ENCODE data around the gene TMEM86B. TPM values are rescaled to one million over a fixed set of nuclear protein-coding genes. Genes with fewer than 3 reads are reported as not detected.
A peak's percentile ranks its signal among the peaks of the same experiment; 100 is the strongest.

Gene TMEM86B
- total RNA-seq, 1 donor from 2014 or later: 5.8 TPM

DNA sequence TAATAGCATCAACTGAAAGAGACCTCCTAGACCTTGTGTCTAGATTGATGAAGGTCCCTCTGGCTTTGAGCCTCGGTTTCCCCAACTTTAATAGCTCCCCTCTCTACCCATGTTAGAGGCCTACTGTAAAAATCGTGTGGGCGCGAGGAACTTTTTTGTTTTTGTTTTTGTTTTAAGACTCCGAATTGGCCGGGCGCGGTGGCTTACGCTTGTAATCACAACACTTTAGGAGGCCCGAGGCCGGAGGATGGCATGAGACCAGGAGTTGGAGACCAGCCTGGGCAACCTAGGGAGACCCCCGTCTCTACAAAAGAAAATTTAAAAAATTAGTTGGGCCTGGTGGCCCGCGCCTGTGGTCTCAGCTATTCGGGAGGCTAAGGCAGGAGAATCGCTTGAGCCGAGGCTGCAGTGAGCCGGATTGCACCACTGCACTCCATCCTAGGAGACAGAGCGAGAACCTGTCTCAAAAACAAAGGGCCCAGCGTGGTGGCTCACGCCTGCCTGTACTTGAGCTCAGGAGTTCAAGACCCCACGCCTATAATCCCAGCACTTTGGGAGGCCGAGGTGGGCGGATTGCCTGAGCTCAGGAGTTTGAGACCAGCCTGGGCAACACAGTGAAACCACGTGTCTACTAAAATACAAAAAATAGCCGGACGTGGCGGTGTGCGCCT is 31.1 kb upstream of the TMEM86B start:
- peak; percentile 23 for DNase-seq (ENCODE audit: low read depth, low spot score)
- Mint-ChIP-seq H3K27ac (ENCODE audit: unreplicated experiment) (peak overlapping the region; percentile 98), H3K9me3 (no peaks in the 10 kb centered on the region), H3K27me3 (ENCODE audit: low read depth) (no peaks in the 10 kb centered on the region), H3K4me1 (peaks cover 43% of the 10 kb centered on the region), H3K4me3 (peak overlapping the region; percentile 89), H3K36me3 (ENCODE audit: low read depth) (peaks cover 5% of the 10 kb centered on the region)
- TF ChIP-seq, protein P1, sequence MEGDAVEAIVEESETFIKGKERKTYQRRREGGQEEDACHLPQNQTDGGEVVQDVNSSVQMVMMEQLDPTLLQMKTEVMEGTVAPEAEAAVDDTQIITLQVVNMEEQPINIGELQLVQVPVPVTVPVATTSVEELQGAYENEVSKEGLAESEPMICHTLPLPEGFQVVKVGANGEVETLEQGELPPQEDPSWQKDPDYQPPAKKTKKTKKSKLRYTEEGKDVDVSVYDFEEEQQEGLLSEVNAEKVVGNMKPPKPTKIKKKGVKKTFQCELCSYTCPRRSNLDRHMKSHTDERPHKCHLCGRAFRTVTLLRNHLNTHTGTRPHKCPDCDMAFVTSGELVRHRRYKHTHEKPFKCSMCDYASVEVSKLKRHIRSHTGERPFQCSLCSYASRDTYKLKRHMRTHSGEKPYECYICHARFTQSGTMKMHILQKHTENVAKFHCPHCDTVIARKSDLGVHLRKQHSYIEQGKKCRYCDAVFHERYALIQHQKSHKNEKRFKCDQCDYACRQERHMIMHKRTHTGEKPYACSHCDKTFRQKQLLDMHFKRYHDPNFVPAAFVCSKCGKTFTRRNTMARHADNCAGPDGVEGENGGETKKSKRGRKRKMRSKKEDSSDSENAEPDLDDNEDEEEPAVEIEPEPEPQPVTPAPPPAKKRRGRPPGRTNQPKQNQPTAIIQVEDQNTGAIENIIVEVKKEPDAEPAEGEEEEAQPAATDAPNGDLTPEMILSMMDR (conservative IDR thresholded peaks at IDR 0.05): no peak

DNA sequence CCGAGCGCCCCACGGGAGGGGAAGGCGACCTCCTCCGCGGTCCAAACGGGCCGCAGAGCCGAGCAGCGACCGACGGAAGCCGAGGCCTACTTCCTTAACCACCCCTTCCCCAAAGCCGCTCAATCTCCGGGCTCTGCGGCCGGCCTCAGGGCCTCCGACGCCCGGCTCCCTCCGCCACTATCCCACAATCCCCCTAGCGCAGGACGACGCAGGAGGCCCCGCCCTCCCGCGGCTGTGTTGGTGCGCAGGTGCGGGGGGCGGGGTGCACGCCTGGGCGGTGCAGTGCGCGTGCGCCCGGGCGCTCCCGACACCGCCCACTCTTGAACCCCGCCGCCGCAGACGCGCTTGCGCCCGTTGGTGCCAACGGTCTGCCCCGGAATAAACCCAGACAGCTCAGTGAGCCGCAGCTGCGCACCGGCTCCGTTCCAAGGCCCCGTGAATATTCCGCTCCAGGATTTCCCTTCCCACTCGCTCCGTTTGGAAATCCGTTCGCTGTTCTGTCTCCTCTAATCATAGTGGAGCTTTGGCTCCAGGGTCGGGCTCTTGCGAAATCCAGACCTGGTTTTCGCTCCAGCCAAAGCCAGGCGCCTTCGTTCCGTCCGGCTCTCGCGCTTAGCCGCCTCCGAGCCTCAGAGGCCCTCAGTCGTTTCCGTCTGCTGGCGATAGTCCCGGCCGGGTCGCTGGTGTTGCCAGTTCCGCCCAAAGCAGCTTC is 30.4 kb upstream of the TMEM86B start, which contains the start of gene PPP6R1:
PPP6R1 (minus strand) TSS at position 190 of the 712 bp plus-strand sequence. CDS start 11,914 bp downstream, outside the sequence.
- peak; percentile 99 for DNase-seq (ENCODE audit: low read depth, low spot score)
- TF ChIP-seq, protein P1 (conservative IDR thresholded peaks at IDR 0.05): no peak
- H3K9me3 Mint-ChIP-seq: no peaks in the 10 kb centered on the region
- H3K36me3 Mint-ChIP-seq (ENCODE audit: low read depth): peaks cover 5% of the 10 kb centered on the region
- H3K27ac Mint-ChIP-seq (ENCODE audit: unreplicated experiment): peak within 1 kb of the TSS; percentile 98
- H3K27me3 Mint-ChIP-seq (ENCODE audit: low read depth): no peaks in the 10 kb centered on the region
- peak within 1 kb of the TSS; percentile 98 for H3K4me3 Mint-ChIP-seq
- peaks cover 47% of the 10 kb centered on the region for H3K4me1 Mint-ChIP-seq

DNA sequence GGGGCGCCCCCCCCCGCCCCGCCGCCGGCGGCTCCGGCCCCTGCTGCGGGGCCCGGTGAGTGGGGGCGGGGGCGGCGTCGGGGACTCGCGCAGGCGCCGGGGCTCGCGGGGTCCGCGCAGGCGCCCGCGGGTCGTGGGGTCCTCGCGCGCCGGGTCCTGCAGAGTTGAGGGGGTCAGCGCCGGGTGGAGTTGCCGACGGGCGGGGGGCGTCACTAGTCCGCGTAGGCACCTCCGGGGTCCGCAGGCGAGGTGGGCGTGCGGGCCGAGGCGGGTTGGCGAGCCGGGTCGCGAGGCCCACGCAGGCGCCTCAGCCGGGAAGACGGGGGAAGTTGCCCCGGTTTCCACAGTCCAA is 29.9 kb upstream of the TMEM86B start:
- H3K27ac Mint-ChIP-seq (ENCODE audit: unreplicated experiment): no peak overlapping the region
- no peaks in the 10 kb centered on the region for H3K9me3 Mint-ChIP-seq
- H3K27me3 Mint-ChIP-seq (ENCODE audit: low read depth): no peaks in the 10 kb centered on the region
- peaks cover 5% of the 10 kb centered on the region for H3K36me3 Mint-ChIP-seq (ENCODE audit: low read depth)
- peaks cover 50% of the 10 kb centered on the region for H3K4me1 Mint-ChIP-seq
- TF ChIP-seq, protein P1 (conservative IDR thresholded peaks at IDR 0.05): no peak
- peak; percentile 22 for DNase-seq (ENCODE audit: low read depth, low spot score)
- peak overlapping the region; percentile 89 for H3K4me3 Mint-ChIP-seq

DNA sequence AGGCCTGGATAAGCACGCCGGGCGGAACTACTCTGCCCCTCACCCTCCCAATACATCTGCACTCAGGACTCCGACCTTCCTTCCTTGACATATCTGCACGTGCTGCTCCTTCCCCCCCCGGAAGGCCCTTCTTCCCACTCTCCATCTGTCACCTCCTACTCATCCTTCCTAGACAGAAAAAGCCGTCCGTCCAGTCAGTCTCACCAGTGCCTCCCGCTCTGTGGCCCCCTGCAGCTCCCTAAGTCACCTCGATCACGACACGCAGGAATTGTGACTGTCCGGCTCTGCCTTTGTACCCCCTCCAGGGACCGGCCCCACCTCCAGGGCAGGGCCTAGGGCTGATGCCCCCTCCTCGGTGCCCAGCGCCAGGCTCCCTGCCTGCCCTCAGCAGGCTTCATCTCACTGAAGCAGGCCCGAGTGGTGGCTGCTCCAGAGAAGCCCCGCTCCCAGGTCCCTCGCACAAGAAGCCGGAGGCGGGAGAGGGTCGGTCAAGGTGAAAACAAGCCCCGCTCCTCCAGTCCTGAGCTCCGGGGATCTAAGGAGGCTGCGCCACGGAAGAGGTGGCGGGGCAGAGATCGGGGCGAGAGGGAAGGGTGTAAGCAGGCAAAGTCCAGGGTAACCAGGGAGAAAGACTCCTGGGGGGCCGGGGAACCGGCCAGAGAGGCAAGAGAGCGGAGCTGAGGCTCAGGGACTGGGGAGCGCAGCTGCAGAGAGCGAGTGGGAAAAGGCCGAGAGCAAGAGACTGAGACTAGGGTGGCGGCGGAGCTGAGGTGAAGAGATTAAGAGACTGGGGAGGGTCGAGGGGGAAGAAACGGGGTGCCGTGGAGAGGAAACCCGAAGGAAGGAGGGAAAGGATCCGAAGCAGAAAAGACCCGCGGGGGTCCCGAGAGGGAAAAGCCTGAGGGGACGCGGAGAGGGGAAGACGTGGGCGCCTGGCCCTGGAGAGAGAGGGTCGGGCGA is 29.2 kb upstream of the TMEM86B start:
- peaks cover 50% of the 10 kb centered on the region for H3K4me1 Mint-ChIP-seq
- peaks cover 5% of the 10 kb centered on the region for H3K36me3 Mint-ChIP-seq (ENCODE audit: low read depth)
- TF ChIP-seq, protein P1 (conservative IDR thresholded peaks at IDR 0.05): no peak

More for the DNA sequence above, 29.2 kb upstream of the TMEM86B start:
- H3K9me3 Mint-ChIP-seq: no peaks in the 10 kb centered on the region
- peak overlapping the region; percentile 92 for H3K27ac Mint-ChIP-seq (ENCODE audit: unreplicated experiment)
- no peak for DNase-seq (ENCODE audit: low read depth, low spot score)
- no peaks in the 10 kb centered on the region for H3K27me3 Mint-ChIP-seq (ENCODE audit: low read depth)
- H3K4me3 Mint-ChIP-seq: peak overlapping the region; percentile 98
